ENCODE data around the gene RAB3B.
"Not testable (repeated sequence)": the region's sequence is repeated elsewhere in the genome, so short reads cannot be mapped to it uniquely, and the experiment has no call there.

The RAB3B gene

GRCh38 chr1:51986718-51987117 is 3.8 kb downstream of the RAB3B start:
- H3K9ac ChIP-seq (ENCODE audit: low read depth, low read length) = no peak overlapping the region
- peaks cover 4% of the 10 kb centered on the region for H3K4me1 ChIP-seq (ENCODE audit: control insufficient read depth, insufficient read depth, low read length)
- H3K9me3 ChIP-seq (replicated peaks; ENCODE audit: low read length) = no peaks in the 10 kb centered on the region
- no peaks in the 10 kb centered on the region for H3K36me3 ChIP-seq (ENCODE audit: insufficient read depth, low read length)
- no peak overlapping the region for H3K4me2 ChIP-seq (ENCODE audit: low read length)
- no peak overlapping the region for H3K4me3 ChIP-seq (ENCODE audit: low read length)
- peaks cover under 1% of the 10 kb centered on the region for H3K27me3 ChIP-seq (ENCODE audit: control insufficient read depth, insufficient read depth, low read length)

- Histone ChIP-seq H3K9me3 (replicated peaks; ENCODE audit: low read length) (no peaks in the 10 kb centered on the region), H3K9ac (ENCODE audit: low read depth, low read length) (no peak overlapping the region), H3K4me3 (ENCODE audit: low read length) (no peak overlapping the region), H3K36me3 (ENCODE audit: insufficient read depth, low read length) (peaks cover 4% of the 10 kb centered on the region), H3K27me3 (ENCODE audit: control insufficient read depth, insufficient read depth, low read length) (no peaks in the 10 kb centered on the region), H3K4me2 (ENCODE audit: low read length) (no peak overlapping the region), H3K4me1 (ENCODE audit: control insufficient read depth, insufficient read depth, low read length) (no peaks in the 10 kb centered on the region)
Observed at GRCh38 chr1:51982161-51982560, 8.3 kb downstream of the RAB3B start.

GRCh38 chr1:51981555-51981954 is 8.9 kb downstream of the RAB3B start:
- Histone ChIP-seq H3K27me3 (ENCODE audit: control insufficient read depth, insufficient read depth, low read length) (no peaks in the 10 kb centered on the region), H3K9ac (ENCODE audit: low read depth, low read length) (no peak overlapping the region), H3K4me2 (ENCODE audit: low read length) (no peak overlapping the region), H3K36me3 (ENCODE audit: insufficient read depth, low read length) (peaks cover 4% of the 10 kb centered on the region), H3K4me1 (ENCODE audit: control insufficient read depth, insufficient read depth, low read length) (no peaks in the 10 kb centered on the region), H3K9me3 (replicated peaks; ENCODE audit: low read length) (no peaks in the 10 kb centered on the region), H3K4me3 (ENCODE audit: low read length) (no peak overlapping the region)

DNA sequence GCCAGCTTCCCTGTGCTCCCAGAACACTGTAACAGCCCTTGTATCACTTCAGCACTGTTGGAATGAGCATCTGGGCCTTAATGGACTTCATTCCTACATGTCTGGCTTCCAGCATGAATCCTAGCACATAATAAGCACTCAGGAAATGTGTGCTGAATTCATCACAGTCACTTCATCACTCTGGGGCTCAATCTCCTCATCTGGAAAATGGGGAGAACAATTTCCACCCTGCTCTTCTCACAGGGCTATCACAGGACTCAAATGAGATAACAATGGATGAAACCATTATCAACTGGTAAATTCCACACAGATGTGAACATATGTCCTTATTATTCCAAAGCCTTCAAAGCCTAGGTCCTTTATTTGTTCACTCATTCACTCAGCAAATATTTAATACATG is 12.4 kb downstream of the RAB3B start:
- no peaks in the 10 kb centered on the region for H3K27me3 ChIP-seq (ENCODE audit: control insufficient read depth, insufficient read depth, low read length)
- H3K9ac ChIP-seq (ENCODE audit: low read depth, low read length) = no peak overlapping the region
- H3K36me3 ChIP-seq (ENCODE audit: insufficient read depth, low read length) = peaks cover 4% of the 10 kb centered on the region
- H3K4me2 ChIP-seq (ENCODE audit: low read length) = no peak overlapping the region
- H3K4me3 ChIP-seq (ENCODE audit: low read length) = no peak overlapping the region
- no peaks in the 10 kb centered on the region for H3K9me3 ChIP-seq (replicated peaks; ENCODE audit: low read length)
- H3K4me1 ChIP-seq (ENCODE audit: control insufficient read depth, insufficient read depth, low read length) = peaks cover 10% of the 10 kb centered on the region

DNA sequence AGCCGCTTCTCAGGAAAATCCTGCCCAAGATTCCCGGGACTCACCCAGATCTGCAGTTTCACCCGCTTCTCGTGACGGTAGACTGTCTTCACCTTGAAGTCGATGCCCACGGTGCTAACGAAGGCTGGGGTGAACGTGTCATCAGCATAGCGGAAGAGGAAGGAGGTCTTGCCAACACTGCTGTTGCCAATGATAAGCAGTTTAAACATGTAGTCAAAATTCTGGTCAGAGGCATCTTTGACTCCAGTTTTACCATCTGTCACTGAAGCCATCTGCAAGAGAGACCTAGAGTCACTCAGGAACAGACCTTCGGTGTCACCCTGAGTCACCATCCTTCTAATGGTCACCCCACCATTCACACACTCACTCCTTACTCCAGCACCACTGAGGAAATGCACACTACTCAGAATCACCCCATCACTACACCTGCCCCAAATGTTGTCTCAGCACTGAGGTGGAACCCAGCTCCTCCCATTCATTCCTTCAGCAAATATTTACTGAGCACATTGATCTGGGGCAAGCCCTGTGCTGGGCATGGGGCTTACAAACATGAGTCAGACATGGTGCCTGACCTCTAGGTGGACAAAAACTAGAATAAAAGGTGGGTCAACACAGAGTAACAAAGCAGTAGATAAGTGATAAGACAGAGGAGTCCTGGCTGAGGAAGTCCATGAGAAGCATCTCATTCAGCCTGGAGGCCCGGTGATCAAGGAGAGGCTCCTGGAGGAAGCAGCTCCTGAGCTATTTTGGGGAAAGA is 13.5 kb downstream of the RAB3B start:
- H3K4me2 ChIP-seq (ENCODE audit: low read length) = no peak overlapping the region
- no peaks in the 10 kb centered on the region for H3K9me3 ChIP-seq (replicated peaks; ENCODE audit: low read length)
- H3K4me3 ChIP-seq (ENCODE audit: low read length) = no peak overlapping the region
- H3K27me3 ChIP-seq (ENCODE audit: control insufficient read depth, insufficient read depth, low read length) = no peaks in the 10 kb centered on the region
- peaks cover 4% of the 10 kb centered on the region for H3K36me3 ChIP-seq (ENCODE audit: insufficient read depth, low read length)
- peaks cover 10% of the 10 kb centered on the region for H3K4me1 ChIP-seq (ENCODE audit: control insufficient read depth, insufficient read depth, low read length)
- H3K9ac ChIP-seq (ENCODE audit: low read depth, low read length) = no peak overlapping the region

DNA sequence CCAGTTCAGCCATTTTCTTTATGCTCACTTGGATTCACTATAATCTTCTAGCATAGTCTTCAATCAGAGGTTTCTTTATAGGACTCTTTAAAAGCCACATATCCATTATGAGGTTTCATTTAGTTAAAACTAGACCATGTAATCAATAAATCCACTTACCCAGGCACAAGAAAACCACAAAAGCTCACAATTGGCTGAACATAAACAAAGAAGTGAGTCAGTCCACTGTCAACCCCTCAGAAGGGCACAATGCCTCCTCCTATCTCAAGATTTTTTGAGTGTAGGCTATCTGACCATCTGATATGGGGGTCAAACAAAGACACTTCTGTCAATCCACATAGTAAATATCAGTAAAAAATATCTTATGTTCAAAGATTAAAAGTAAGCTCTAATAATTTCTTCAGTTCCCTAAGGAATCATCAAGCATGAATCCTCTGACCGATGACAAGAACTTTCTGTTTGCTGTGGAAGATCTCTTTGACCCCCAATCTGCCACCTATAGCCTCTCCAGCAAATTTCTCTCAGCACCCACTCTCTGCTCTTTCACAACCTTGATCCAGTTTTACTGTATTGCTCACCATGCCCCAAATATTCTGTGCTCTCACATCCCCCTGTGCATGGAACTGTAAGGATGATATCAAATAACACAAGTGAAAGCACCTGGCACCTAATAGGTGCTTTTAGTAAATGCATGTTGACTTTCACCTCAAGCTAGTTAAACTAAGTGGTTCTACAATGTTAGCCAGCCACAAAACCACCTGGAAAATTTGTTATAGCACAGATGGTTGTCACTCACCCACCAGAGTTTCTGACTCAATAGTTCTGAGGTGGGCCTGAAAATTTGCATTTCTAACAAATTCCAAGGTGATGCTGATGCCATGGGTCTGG is 16.7 kb downstream of the RAB3B start:
- no peak overlapping the region for H3K9ac ChIP-seq (ENCODE audit: low read depth, low read length)
- no peak overlapping the region for H3K4me2 ChIP-seq (ENCODE audit: low read length)
- peaks cover 27% of the 10 kb centered on the region for H3K4me1 ChIP-seq (ENCODE audit: control insufficient read depth, insufficient read depth, low read length)
- H3K4me3 ChIP-seq (ENCODE audit: low read length) = no peak overlapping the region
- H3K36me3 ChIP-seq (ENCODE audit: insufficient read depth, low read length) = peaks cover 4% of the 10 kb centered on the region
- H3K27me3 ChIP-seq (ENCODE audit: control insufficient read depth, insufficient read depth, low read length) = no peaks in the 10 kb centered on the region
- H3K9me3 ChIP-seq (replicated peaks; ENCODE audit: low read length) = no peaks in the 10 kb centered on the region

DNA sequence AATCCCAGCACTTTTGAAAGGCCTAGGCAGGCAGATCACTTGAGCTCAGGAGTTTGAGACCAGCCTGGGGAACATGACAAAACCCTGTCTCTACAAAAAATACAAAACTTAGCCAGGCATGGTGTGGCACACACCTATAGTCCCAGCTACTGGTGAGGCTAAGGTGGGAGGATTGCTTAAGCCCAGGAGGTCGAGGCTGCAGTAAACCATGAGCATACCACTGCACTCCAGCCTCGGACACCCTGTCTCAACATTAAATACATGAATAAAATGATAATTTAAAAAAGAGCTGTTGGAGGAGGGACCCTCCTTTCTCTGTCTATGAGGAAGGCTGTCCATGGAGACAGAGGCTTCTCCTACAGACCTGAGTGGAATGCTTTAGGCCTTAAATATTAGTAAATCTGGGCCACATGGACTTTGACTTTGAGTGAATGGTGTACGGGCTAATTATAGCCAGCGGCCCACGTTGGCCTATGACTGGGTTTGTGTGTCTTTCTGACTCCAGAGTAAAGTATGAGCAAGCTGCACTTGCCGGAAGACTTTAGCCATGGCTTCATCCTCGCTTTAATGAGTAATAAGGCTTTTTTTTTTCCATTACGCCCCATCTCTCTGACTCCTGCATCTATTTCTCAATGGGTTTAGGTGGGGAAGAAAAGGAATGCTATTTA is 21.3 kb downstream of the RAB3B start:
- no peaks in the 10 kb centered on the region for H3K9me3 ChIP-seq (replicated peaks; ENCODE audit: low read length)
- H3K4me1 ChIP-seq (ENCODE audit: control insufficient read depth, insufficient read depth, low read length) = peaks cover 30% of the 10 kb centered on the region
- no peak overlapping the region for H3K4me3 ChIP-seq (ENCODE audit: low read length)
- H3K36me3 ChIP-seq (ENCODE audit: insufficient read depth, low read length) = peaks cover 6% of the 10 kb centered on the region
- H3K4me2 ChIP-seq (ENCODE audit: low read length) = peak overlapping the region; percentile 10
- no peaks in the 10 kb centered on the region for H3K27me3 ChIP-seq (ENCODE audit: control insufficient read depth, insufficient read depth, low read length)
- peak overlapping the region; percentile 69 for H3K9ac ChIP-seq (ENCODE audit: low read depth, low read length)

DNA sequence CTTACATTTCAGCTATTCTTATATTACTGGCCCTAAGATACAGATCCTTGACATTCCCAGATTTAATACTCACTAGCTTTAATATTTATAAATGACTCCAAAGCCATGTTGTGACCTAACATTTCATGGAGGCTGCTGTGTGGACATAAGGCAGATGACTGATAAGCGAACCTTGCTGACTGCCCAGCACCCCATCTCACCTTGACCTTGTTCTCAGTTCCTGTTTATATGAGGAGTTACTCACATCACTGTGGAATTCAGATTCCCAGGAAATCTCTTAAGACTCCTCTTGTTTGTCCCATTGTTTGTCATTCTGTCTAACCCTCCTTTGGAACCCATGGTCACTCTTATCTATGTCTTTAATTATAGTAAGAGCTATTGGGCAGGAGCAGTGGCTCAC is 21.9 kb downstream of the RAB3B start:
- H3K4me1 ChIP-seq (ENCODE audit: control insufficient read depth, insufficient read depth, low read length) = peaks cover 30% of the 10 kb centered on the region
- H3K4me2 ChIP-seq (ENCODE audit: low read length) = no peak overlapping the region
- no peaks in the 10 kb centered on the region for H3K9me3 ChIP-seq (replicated peaks; ENCODE audit: low read length)
- peaks cover 6% of the 10 kb centered on the region for H3K36me3 ChIP-seq (ENCODE audit: insufficient read depth, low read length)
- H3K27me3 ChIP-seq (ENCODE audit: control insufficient read depth, insufficient read depth, low read length) = no peaks in the 10 kb centered on the region
- H3K4me3 ChIP-seq (ENCODE audit: low read length) = no peak overlapping the region
- peak overlapping the region; percentile 36 for H3K9ac ChIP-seq (ENCODE audit: low read depth, low read length)

- not testable (repeated sequence) for H3K9ac ChIP-seq (ENCODE audit: low read depth, low read length); H3K36me3 ChIP-seq (ENCODE audit: insufficient read depth, low read length)
- peaks cover 36% of the 10 kb centered on the region for H3K4me1 ChIP-seq (ENCODE audit: control insufficient read depth, insufficient read depth, low read length)
Observed at GRCh38 chr1:51967213-51967791, 23.2 kb downstream of the RAB3B start.

DNA sequence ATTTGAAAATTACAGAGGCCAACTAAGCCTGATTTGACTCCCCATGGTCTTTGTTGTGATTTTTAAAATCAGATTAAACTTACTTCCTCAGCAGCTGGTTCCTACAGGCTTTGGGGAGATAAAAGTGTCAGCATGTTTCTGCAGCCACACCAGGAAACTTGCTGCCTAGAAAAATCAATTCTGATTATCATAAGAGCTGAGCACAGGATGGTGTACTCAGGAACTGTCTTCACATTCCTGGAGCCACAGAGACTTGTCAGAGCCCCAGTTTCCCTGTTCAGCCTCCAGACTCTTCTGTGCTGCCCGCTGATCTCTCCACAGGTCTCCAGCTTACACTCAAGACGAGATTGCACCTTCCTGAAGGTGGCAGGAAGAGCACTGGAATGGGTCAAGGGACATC is 23.9 kb downstream of the RAB3B start:
- no peaks in the 10 kb centered on the region for H3K9me3 ChIP-seq (replicated peaks; ENCODE audit: low read length)

More at GRCh38 chr1:51967213-51967791, 23.2 kb downstream of the RAB3B start:
- H3K9me3 ChIP-seq (replicated peaks; ENCODE audit: low read length); H3K27me3 ChIP-seq (ENCODE audit: control insufficient read depth, insufficient read depth, low read length); H3K4me3 ChIP-seq (ENCODE audit: low read length); H3K4me2 ChIP-seq (ENCODE audit: low read length): not testable (repeated sequence)

GRCh38 chr1:51964309-51964696 is 26.2 kb downstream of the RAB3B start:
- Histone ChIP-seq H3K4me2 (ENCODE audit: low read length) (no peak overlapping the region), H3K27me3 (ENCODE audit: control insufficient read depth, insufficient read depth, low read length) (no peaks in the 10 kb centered on the region), H3K36me3 (ENCODE audit: insufficient read depth, low read length) (peaks cover 6% of the 10 kb centered on the region), H3K9me3 (replicated peaks; ENCODE audit: low read length) (no peaks in the 10 kb centered on the region), H3K9ac (ENCODE audit: low read depth, low read length) (no peak overlapping the region), H3K4me1 (ENCODE audit: control insufficient read depth, insufficient read depth, low read length) (peaks cover 24% of the 10 kb centered on the region), H3K4me3 (ENCODE audit: low read length) (no peak overlapping the region)

More for the DNA sequence above, 23.9 kb downstream of the RAB3B start:
- H3K9ac ChIP-seq (ENCODE audit: low read depth, low read length) = no peak overlapping the region
- no peak overlapping the region for H3K4me3 ChIP-seq (ENCODE audit: low read length)
- H3K36me3 ChIP-seq (ENCODE audit: insufficient read depth, low read length) = peaks cover 6% of the 10 kb centered on the region
- H3K4me2 ChIP-seq (ENCODE audit: low read length) = no peak overlapping the region
- no peaks in the 10 kb centered on the region for H3K27me3 ChIP-seq (ENCODE audit: control insufficient read depth, insufficient read depth, low read length)
- H3K4me1 ChIP-seq (ENCODE audit: control insufficient read depth, insufficient read depth, low read length) = peaks cover 36% of the 10 kb centered on the region

All from skeletal muscle satellite cell (primary cell).